PC-3 (cell line): Measurements from ENCODE around the gene GDAP2. TPM values are rescaled to one million over a fixed set of nuclear protein-coding genes. Genes with fewer than 3 reads are reported as not detected.
"Not testable (repeated sequence)": the region's sequence is repeated elsewhere in the genome, so short reads cannot be mapped to it uniquely, and the experiment has no call there.

Source experiments
- ATAC-seq: fragments of 200-7000 bp; cut with Tn5 transposase; 2 replicates; pipeline ENCODE4 v1.9.1; 2020; ENCODE audit warnings: mild to moderate bottlenecking, moderate library complexity
- BruUV-seq: library from RNA; stranded (reverse); fragments of 400-500 nt; replicated peaks from 2 replicates; lab custom pipeline; 2021; lab: Mats Ljungman, UMichigan
- CTCF ChIA-PET: fragments of 300-600 bp; sonication (Branson Sonifier 250); formaldehyde crosslinking; loops from one replicate; lab custom pipeline; 2022; ENCODE audit warnings: antibody characterized with exemption; lab: Charles Lee
- POLR2A ChIA-PET: fragments of 300-600 bp; sonication (Branson Sonifier 250); formaldehyde crosslinking; loops from one replicate; lab custom pipeline; 2022; ENCODE audit warnings: antibody characterized with exemption; ENCODE audit not compliant: unreplicated experiment; lab: Charles Lee
- DNase-seq: peaks from one replicate; pipeline ENCODE4 v3.0.0-alpha.2; 2015
- H2AFZ ChIP-seq: fragments of 300-600 bp; sonication (generic); 2 replicates; pipeline ENCODE4 v1.6.0; 2016; ENCODE audit warnings: antibody characterized with exemption, low read length
- H3F3A ChIP-seq: fragments of 300-600 bp; sonication (generic); one replicate; pipeline ENCODE4 v1.6.0; 2017; ENCODE audit warnings: antibody characterized with exemption, low read length, control low read depth, mild to moderate bottlenecking; ENCODE audit not compliant: unreplicated experiment
- H3K27ac ChIP-seq: fragments of 300-600 bp; sonication (generic); 2 replicates; pipeline ENCODE4 v1.5.1; 2016; ENCODE audit warnings: mild to moderate bottlenecking, low read length
- H3K27me3 ChIP-seq: fragments of 300-600 bp; sonication (generic); 2 replicates; pipeline ENCODE4 v1.6.1; 2016; ENCODE audit warnings: low read length, mixed read lengths
- H3K36me3 ChIP-seq: fragments of 300-600 bp; sonication (generic); 2 replicates; pipeline ENCODE4 v1.6.1; 2016; ENCODE audit warnings: low read depth, mixed run types, low read length, mixed read lengths
- H3K4me1 ChIP-seq: fragments of 300-600 bp; sonication (generic); 2 replicates; pipeline ENCODE4 v1.5.1; 2016; ENCODE audit warnings: low read length; ENCODE audit not compliant: insufficient read depth
- H3K4me2 ChIP-seq: fragments of 300-600 bp; sonication (generic); 2 replicates; pipeline ENCODE4 v1.6.0; 2016; ENCODE audit warnings: low read length
- H3K4me3 ChIP-seq: fragments of 300-600 bp; sonication (generic); 2 replicates; pipeline ENCODE4 v1.5.1; 2016; ENCODE audit warnings: mild to moderate bottlenecking, low read length, mixed read lengths
- H3K79me2 ChIP-seq: fragments of 300-600 bp; sonication (generic); 2 replicates; pipeline ENCODE4 v1.6.1; 2017; ENCODE audit warnings: low read length, mixed read lengths
- H3K9ac ChIP-seq: fragments of 300-600 bp; sonication (generic); 2 replicates; pipeline ENCODE4 v1.6.0; 2016; ENCODE audit warnings: mild to moderate bottlenecking, low read length
- H3K9me2 ChIP-seq: fragments of 300-600 bp; sonication (generic); replicated peaks from 2 replicates; pipeline ENCODE4 v1.6.1; 2016; ENCODE audit warnings: mixed run types, low read length, mixed read lengths
- H3K9me3 ChIP-seq: fragments of 300-600 bp; sonication (generic); 2 replicates; pipeline ENCODE4 v1.6.1; 2016; ENCODE audit warnings: low read length, mixed read lengths
- H4K20me1 ChIP-seq: fragments of 300-600 bp; sonication (generic); 2 replicates; pipeline ENCODE4 v1.6.1; 2016; ENCODE audit warnings: low read length, mixed read lengths
- EZH2 ChIP-seq: fragments of 300-600 bp; sonication (generic); IDR thresholded peaks from one replicate; pipeline ENCODE4 v1.6.1; 2017; ENCODE audit warnings: antibody characterized with exemption, mild to moderate bottlenecking, low read length; ENCODE audit not compliant: unreplicated experiment
- EZH2phosphoT487 ChIP-seq: fragments of 300-600 bp; sonication (generic); IDR thresholded peaks from 2 replicates; pipeline ENCODE4 v1.6.1; 2018; ENCODE audit warnings: mild to moderate bottlenecking, antibody characterized with exemption, low read length, borderline replicate concordance
- intact Hi-C: fragments of 100-400 bp; cut with micrococcal nuclease; formaldehyde crosslinking; loops from 2 replicates; pipeline ENCODE4 v1.9.0; 2023
- total RNA-seq: library from RNA; depleted of rRNA; stranded (reverse); fragments of >200 nt; gene quantifications from 2 replicates; pipeline ENCODE4 v1.2.3, GENCODE V29; 2014
- TF ChIP-seq, protein P1 (sequence below): fragments of 300-600 bp; sonication (generic); conservative IDR thresholded peaks from 2 replicates; pipeline ENCODE4 v1.5.1; 2017; ENCODE audit warnings: antibody characterized with exemption, low read depth, mild to moderate bottlenecking, low read length

Gene GDAP2
- total RNA-seq, 1 experiment from 2014 or later = 20.7 TPM

DNA sequence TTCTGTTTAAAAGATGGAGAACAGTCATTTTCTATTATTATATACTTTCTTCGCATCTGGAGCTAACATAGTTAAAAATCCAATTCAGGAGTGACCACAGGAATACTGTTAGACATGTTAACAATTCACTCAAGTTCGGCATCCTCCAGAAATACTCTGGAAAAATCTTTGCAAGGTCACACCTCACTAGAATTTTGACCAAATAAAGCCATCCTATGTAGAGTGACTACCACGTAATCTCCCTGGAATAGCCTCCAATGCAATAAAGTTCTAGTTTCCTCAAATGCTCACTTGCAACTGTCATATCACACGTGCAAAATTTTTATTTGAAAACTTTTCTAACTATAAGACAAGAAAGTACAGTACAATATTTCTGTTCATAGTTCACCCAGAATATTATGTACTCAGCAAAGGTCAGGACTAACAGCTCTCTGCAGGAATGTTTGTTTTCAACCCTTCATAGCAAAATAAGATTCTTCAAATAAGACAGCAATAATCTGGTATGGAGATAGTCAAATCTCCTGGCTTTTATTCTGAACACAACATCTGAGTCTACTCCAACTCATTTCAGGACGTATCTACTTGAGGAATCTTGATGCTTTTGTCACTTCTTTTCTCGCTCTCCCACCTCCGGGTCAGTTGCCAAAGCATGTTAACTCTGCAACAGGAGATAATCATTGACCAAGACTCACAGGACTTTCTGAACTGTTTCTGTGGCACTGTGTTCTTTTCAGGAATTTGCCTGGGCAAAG lies 82.6 kb downstream of the GDAP2 start:
- peaks cover 7% of the 10 kb centered on the region; the same call in 1 of the 2 replicates for H3K36me3 ChIP-seq
- no peak overlapping the region for H3K27ac ChIP-seq
- H3F3A ChIP-seq = no peaks in the 10 kb centered on the region
- TF ChIP-seq, protein P1, sequence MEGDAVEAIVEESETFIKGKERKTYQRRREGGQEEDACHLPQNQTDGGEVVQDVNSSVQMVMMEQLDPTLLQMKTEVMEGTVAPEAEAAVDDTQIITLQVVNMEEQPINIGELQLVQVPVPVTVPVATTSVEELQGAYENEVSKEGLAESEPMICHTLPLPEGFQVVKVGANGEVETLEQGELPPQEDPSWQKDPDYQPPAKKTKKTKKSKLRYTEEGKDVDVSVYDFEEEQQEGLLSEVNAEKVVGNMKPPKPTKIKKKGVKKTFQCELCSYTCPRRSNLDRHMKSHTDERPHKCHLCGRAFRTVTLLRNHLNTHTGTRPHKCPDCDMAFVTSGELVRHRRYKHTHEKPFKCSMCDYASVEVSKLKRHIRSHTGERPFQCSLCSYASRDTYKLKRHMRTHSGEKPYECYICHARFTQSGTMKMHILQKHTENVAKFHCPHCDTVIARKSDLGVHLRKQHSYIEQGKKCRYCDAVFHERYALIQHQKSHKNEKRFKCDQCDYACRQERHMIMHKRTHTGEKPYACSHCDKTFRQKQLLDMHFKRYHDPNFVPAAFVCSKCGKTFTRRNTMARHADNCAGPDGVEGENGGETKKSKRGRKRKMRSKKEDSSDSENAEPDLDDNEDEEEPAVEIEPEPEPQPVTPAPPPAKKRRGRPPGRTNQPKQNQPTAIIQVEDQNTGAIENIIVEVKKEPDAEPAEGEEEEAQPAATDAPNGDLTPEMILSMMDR = no peak
- TF ChIP-seq EZH2phosphoT487 = no peak
- no peak for TF ChIP-seq EZH2
- intact Hi-C loops = no loop called here
- no peaks in the 10 kb centered on the region for H3K9me3 ChIP-seq
- POLR2A ChIA-PET = no interaction called here
- H3K9me2 ChIP-seq = no peaks in the 10 kb centered on the region
- DNase-seq = no peak
- no peaks in the 10 kb centered on the region for H3K27me3 ChIP-seq
- no peak for ATAC-seq
- no peak overlapping the region for H3K4me3 ChIP-seq
- CTCF ChIA-PET = no interaction called here
- H3K4me1 ChIP-seq = peaks cover 24% of the 10 kb centered on the region
- H3K4me2 ChIP-seq = no peak overlapping the region
- no peaks in the 10 kb centered on the region for H3K79me2 ChIP-seq
- BruUV-seq = no TSS peak
- no peak overlapping the region for H3K9ac ChIP-seq
- no peaks in the 10 kb centered on the region for H4K20me1 ChIP-seq
- H2AFZ ChIP-seq = no peak overlapping the region

DNA sequence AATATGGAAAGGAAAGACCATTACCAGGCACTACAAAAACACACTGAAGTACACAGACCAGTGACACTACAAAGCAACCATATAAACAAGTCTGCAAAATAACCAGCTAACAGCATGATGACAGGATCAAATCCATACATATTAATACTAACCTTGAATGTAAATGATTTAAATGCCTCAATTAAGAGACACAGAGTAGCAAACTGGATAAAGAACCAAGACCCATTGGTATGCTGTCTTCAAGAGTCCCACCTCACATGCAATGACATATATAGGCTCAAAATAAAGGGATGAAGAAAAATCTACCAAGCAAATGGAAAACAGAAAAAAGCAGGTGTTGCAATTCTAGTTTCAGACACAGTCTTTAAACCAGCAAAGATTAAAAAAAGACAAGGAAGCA lies 84.9 kb downstream of the GDAP2 start:
- not testable (repeated sequence) for BruUV-seq
- POLR2A ChIA-PET = interaction anchor here (0.6 kb wide), 1 partner anchor 336 kb away, joined by 6 read pairs; no protein-coding TSS in a partner anchor

DNA sequence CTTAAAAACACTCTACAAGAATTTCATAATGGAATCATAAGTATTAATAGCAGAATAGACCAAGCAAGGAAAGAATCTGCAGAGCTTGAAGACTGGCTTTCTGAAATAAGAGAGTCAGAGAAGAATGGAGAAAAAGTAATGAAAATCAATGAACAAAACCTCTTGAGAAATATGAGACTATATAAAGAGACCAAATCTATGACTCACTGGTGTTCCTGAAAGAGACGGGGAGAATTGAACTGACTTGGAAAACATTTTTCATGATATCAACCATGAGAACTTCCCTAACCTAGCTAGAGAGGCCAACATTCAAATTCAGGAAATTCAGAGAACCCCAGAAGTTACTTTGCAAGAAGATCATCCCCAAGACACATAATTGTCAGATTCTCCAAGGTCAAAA lies 85.6 kb downstream of the GDAP2 start:
- no peaks in the 10 kb centered on the region for H3F3A ChIP-seq
- H3K9me3 ChIP-seq = no peaks in the 10 kb centered on the region
- H3K27me3 ChIP-seq = no peaks in the 10 kb centered on the region
- no peaks in the 10 kb centered on the region for H4K20me1 ChIP-seq
- intact Hi-C loops = loop anchor here (2.0 kb wide), 2 partner anchors 17 to 85 kb away; no protein-coding TSS in a partner anchor
- no peaks in the 10 kb centered on the region for H3K9me2 ChIP-seq
- no TSS peak for BruUV-seq
- H2AFZ ChIP-seq = no peak overlapping the region
- CTCF ChIA-PET = no interaction called here
- ATAC-seq (peak; percentile 22), DNase-seq (peak; percentile 52)
- H3K36me3 ChIP-seq = peaks cover 7% of the 10 kb centered on the region; the same call in 1 of the 2 replicates
- H3K4me3 ChIP-seq = no peak overlapping the region
- peak overlapping the region; percentile 25 for H3K27ac ChIP-seq
- H3K9ac ChIP-seq = no peak overlapping the region
- POLR2A ChIA-PET = interaction anchor here (0.5 kb wide), 1 partner anchor 9 kb away, joined by 16 read pairs; no protein-coding TSS in a partner anchor
- H3K4me2 ChIP-seq = peak overlapping the region; percentile 11; the same call in 1 of the 2 replicates
- no peaks in the 10 kb centered on the region for H3K79me2 ChIP-seq
- H3K4me1 ChIP-seq = peaks cover 33% of the 10 kb centered on the region
- TF ChIP-seq EZH2phosphoT487 (no peak), EZH2 (no peak)
- TF ChIP-seq, protein P1 = no peak

More for the DNA sequence above, 84.9 kb downstream of the GDAP2 start:
- ATAC-seq, CTCF ChIA-PET, H3K79me2 ChIP-seq, H3K36me3 ChIP-seq, H3K9me3 ChIP-seq, H3K9me2 ChIP-seq, H3K27me3 ChIP-seq, H3K4me3 ChIP-seq, H3F3A ChIP-seq, H3K4me2 ChIP-seq, DNase-seq, H4K20me1 ChIP-seq, H3K9ac ChIP-seq, H3K27ac ChIP-seq, intact Hi-C loops, H2AFZ ChIP-seq: not testable (repeated sequence)
- peaks cover 27% of the 10 kb centered on the region for H3K4me1 ChIP-seq
